Tibial nerve (tissue), 4 donors: Measurements from ENCODE around the gene SAMD14. TPM values are rescaled to one million over a fixed set of nuclear protein-coding genes. Genes with fewer than 3 reads are reported as not detected.

ENCODE experiments used
- DNase-seq, 2 donors: peaks; one replicate each; pipeline ENCODE4 v3.0.0-alpha.2; 2019; ENCODE audit warnings: low spot score in 2 of 2
- H3K27ac ChIP-seq, 4 donors: fragments of 200-600 bp; sonication (generic) in 3 of 4; one replicate each; pipeline ENCODE4 v1.5.1; 2017 to 2019; ENCODE audit warnings: mild to moderate bottlenecking in 1 of 4
- H3K27me3 ChIP-seq, 2 donors: fragments of 200-600 bp; sonication (generic) in 1 of 2; one replicate each; pipeline versions ENCODE4 v1.5.1 to v1.6.0; 2017 to 2019
- H3K36me3 ChIP-seq, 3 donors: fragments of 200-600 bp; sonication (generic); one replicate each; pipeline ENCODE4 v1.5.1; 2018 to 2019
- H3K4me1 ChIP-seq, 4 donors: fragments of 200-600 bp; sonication (generic) in 3 of 4; one replicate each; pipeline ENCODE4 v1.5.1; 2017 to 2019
- H3K4me3 ChIP-seq, 4 donors: fragments of 200-600 bp; sonication (generic) in 3 of 4; one replicate each; pipeline ENCODE4 v1.5.1; 2017 to 2019; ENCODE audit warnings: mild to moderate bottlenecking in 1 of 4, moderate library complexity in 1 of 4
- H3K9me3 ChIP-seq, 4 donors: fragments of 200-600 bp; sonication (generic) in 3 of 4; one replicate each; pipeline ENCODE4 v1.5.1; 2017 to 2019
- EP300 ChIP-seq, 2 donors: sonication (generic); formaldehyde crosslinking; IDR thresholded peaks; one replicate each; pipeline ENCODE4 v1.6.1; 2017; ENCODE audit warnings: antibody characterized with exemption in 2 of 2, mild to moderate bottlenecking in 1 of 2
- POLR2A ChIP-seq, 2 donors: fragments of 450-650 bp; IDR thresholded peaks; one replicate each; pipeline ENCODE4 v1.6.1; 2017; ENCODE audit warnings: antibody characterized with exemption in 2 of 2, mild to moderate bottlenecking in 2 of 2, moderate library complexity in 2 of 2
- WGBS, 2 donors: methylation state at CpG; one replicate each; pipeline ENCODE4 v1.1.5; 2018; 5-methylcytosine and 5-hydroxymethylcytosine counted together
- total RNA-seq, 4 donors: library from RNA; depleted of rRNA; stranded (reverse); fragments of >200 nt; gene quantifications; one replicate each; pipeline ENCODE4 v1.1.0, GENCODE V29; 2016
- TF ChIP-seq, protein P1 (sequence below), 5 experiments: fragments of 200-600 bp in 3 of 5; fragments of 450-650 bp in 2 of 5; sonication (generic) in 3 of 5; IDR thresholded peaks; one replicate each; pipeline ENCODE4 v1.5.1; 2016 to 2019; ENCODE audit warnings: antibody characterized with exemption in 5 of 5, mild to moderate bottlenecking in 3 of 5, moderate library complexity in 2 of 5

The SAMD14 gene
- total RNA-seq, 4 donors from 2014 or later: 0.63 to 1.5 (median 1.1) TPM

DNA sequence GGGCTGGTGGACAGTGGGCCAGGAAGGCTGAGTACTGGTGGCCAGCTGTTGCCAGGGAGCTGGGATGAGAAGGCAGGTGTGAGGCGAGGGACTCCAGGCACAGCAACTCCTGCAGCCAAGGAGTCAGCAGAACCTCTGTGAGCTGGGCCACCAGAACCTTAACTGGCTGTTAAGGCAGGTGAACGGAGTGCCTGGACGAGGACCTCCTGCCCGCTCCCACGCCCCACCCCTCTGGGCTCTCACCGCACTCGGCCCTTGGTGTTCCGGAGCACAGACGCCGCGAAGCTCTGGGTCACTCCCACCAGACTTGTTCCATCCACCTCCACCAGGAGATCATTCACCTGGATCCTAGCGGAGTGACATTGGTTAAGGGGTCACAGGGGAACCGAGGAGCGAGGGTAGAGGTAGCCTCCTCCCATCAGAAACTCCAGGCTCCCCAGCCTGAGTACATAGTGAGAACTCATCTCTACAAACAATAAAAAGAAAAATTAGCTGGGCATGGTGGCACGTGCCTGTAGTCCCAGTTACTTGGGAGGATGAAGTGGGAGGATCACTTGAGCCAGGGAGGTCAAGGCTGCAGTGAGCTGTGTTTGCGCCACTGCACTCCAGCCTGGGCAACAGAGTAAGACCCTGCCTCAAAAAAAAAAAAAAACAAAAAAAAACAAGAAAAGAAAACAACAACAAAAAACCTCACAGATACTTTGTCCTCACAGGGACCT, 11.2 kb upstream of the SAMD14 start:
- peaks cover 0 to 45% (median 28%) of the 10 kb centered on the region in 4 donors for H3K4me1 ChIP-seq
- H3K27ac ChIP-seq: no peak overlapping the region
- WGBS, 2 donors: 91 to 93% methylated on average over 16 of the region's 16 CpGs
- peaks cover 0 to 86% (median 39%) of the 10 kb centered on the region in 3 donors for H3K36me3 ChIP-seq
- H3K9me3 ChIP-seq: no peaks in the 10 kb centered on the region
- H3K4me3 ChIP-seq: no peak overlapping the region
- DNase-seq: no peak
- no peaks in the 10 kb centered on the region for H3K27me3 ChIP-seq
- no peak for TF ChIP-seq POLR2A (IDR thresholded peaks at IDR 0.05)
- TF ChIP-seq, protein P1, sequence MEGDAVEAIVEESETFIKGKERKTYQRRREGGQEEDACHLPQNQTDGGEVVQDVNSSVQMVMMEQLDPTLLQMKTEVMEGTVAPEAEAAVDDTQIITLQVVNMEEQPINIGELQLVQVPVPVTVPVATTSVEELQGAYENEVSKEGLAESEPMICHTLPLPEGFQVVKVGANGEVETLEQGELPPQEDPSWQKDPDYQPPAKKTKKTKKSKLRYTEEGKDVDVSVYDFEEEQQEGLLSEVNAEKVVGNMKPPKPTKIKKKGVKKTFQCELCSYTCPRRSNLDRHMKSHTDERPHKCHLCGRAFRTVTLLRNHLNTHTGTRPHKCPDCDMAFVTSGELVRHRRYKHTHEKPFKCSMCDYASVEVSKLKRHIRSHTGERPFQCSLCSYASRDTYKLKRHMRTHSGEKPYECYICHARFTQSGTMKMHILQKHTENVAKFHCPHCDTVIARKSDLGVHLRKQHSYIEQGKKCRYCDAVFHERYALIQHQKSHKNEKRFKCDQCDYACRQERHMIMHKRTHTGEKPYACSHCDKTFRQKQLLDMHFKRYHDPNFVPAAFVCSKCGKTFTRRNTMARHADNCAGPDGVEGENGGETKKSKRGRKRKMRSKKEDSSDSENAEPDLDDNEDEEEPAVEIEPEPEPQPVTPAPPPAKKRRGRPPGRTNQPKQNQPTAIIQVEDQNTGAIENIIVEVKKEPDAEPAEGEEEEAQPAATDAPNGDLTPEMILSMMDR (IDR thresholded peaks at IDR 0.05): no peak
- no peak for TF ChIP-seq EP300 (IDR thresholded peaks at IDR 0.05)

- Histone ChIP-seq H3K4me1 (peaks cover 0 to 35% (median 18%) of the 10 kb centered on the region in 4 donors), H3K36me3 (peaks cover 0 to 96% (median 45%) of the 10 kb centered on the region in 3 donors), H3K27me3 (no peaks in the 10 kb centered on the region), H3K9me3 (no peaks in the 10 kb centered on the region), H3K4me3 (no peak overlapping the region), H3K27ac (no peak overlapping the region)
- 44 to 48% methylated on average over 19 of the region's 19 CpGs for WGBS, 2 donors
- TF ChIP-seq, protein P1 (IDR thresholded peaks at IDR 0.05): peak; percentile 86 to 95 (median 92)
- TF ChIP-seq POLR2A (IDR thresholded peaks at IDR 0.05): no peak
- peak in 1 of 2 donors; percentile 80 for DNase-seq
Observed at GRCh38 chr17:50139950-50140885, 10.3 kb upstream of the SAMD14 start.

- Histone ChIP-seq H3K4me1 (peaks cover 0 to 26% (median 11%) of the 10 kb centered on the region in 4 donors), H3K9me3 (no peaks in the 10 kb centered on the region), H3K27ac (no peak overlapping the region), H3K4me3 (no peak overlapping the region), H3K36me3 (peaks cover 0 to 98% (median 45%) of the 10 kb centered on the region in 3 donors), H3K27me3 (no peaks in the 10 kb centered on the region)
- no peak for DNase-seq
- TF ChIP-seq, protein P1 (IDR thresholded peaks at IDR 0.05): no peak
- TF ChIP-seq EP300 (IDR thresholded peaks at IDR 0.05) (no peak), POLR2A (IDR thresholded peaks at IDR 0.05) (no peak)
- WGBS, 2 donors: 88 to 91% methylated on average over 4 to 15 of the region's 15 CpGs
Observed at GRCh38 chr17:50139185-50139783, 9.3 kb upstream of the SAMD14 start.

GRCh38 chr17:50137042-50137441, 7.1 kb upstream of the SAMD14 start:
- no peaks in the 10 kb centered on the region for H3K9me3 ChIP-seq
- no peak for DNase-seq
- H3K4me3 ChIP-seq: no peak overlapping the region
- H3K4me1 ChIP-seq: peaks cover 0 to 29% (median 11%) of the 10 kb centered on the region in 4 donors
- H3K36me3 ChIP-seq: peaks cover 0 to 79% (median 43%) of the 10 kb centered on the region in 3 donors
- no peak overlapping the region for H3K27ac ChIP-seq
- TF ChIP-seq, protein P1 (IDR thresholded peaks at IDR 0.05): no peak
- TF ChIP-seq POLR2A (IDR thresholded peaks at IDR 0.05) (no peak), EP300 (IDR thresholded peaks at IDR 0.05) (no peak)
- H3K27me3 ChIP-seq: no peaks in the 10 kb centered on the region
- WGBS, 2 donors: 84 to 93% methylated on average over 4 of the region's 4 CpGs
